GM23248 (cell line): ENCODE results near the gene C15orf40.

Experiments used
- EZH2 ChIP-seq: fragments of 200-600 bp; sonication (generic); IDR thresholded peaks from 2 replicates; pipeline ENCODE4 v1.6.1; 2018; ENCODE audit warnings: antibody characterized with exemption, mild to moderate bottlenecking; ENCODE audit not compliant: insufficient read depth, poor library complexity, severe bottlenecking
- EZH2phosphoT487 ChIP-seq: fragments of 200-600 bp; sonication (generic); IDR thresholded peaks from 2 replicates; pipeline ENCODE4 v1.6.1; 2018; ENCODE audit warnings: antibody characterized with exemption, moderate library complexity, mild to moderate bottlenecking, low read depth; ENCODE audit not compliant: insufficient read depth

DNA sequence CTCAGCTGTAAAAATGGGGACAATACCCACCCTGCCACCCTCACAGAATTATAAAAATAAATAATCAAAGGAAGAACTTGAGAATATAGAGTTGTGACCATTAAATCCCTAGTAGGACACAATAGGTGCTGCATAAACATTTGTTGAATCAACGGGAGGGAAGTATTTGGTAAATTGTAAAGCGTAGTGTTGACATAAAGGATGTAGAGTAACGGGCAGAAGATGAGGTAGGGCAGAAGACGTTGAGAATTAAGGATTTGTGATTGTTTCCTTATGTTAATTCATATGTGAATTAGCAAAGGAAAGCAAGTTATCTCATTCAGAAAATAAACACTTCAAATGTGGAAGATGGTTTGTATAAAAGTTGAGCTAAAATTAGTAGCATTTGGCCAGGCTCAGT lies 18.3 kb downstream of the C15orf40 start:
- no peak for TF ChIP-seq EZH2
- no peak for TF ChIP-seq EZH2phosphoT487
